ENCODE data around the gene TRAF1.
"Not testable (repeated sequence)": the region's sequence is repeated elsewhere in the genome, so short reads cannot be mapped to it uniquely, and the experiment has no call there.

TRAF1 gene

GRCh38 chr9:120926397-120926928, at the start of gene TRAF1:
TSS of gene TRAF1 (minus strand) at chr9:120926796. CDS start at chr9:120926075, 721 bp downstream.
- no peak for DNase-seq
- in situ Hi-C loops (cut with HindIII; ENCODE audit: low pct_ligation_motif_present, low pct_unique_long_range_greater_than_20kb, low sequenced_read_pairs) = no loop called here

- DNase-seq = no peak
- in situ Hi-C loops (cut with HindIII; ENCODE audit: low pct_ligation_motif_present, low pct_unique_long_range_greater_than_20kb, low sequenced_read_pairs) = no loop called here
Observed at GRCh38 chr9:120974921-120975320, 48.3 kb upstream of the TRAF1 start.

- in situ Hi-C loops (cut with HindIII; ENCODE audit: low pct_ligation_motif_present, low pct_unique_long_range_greater_than_20kb, low sequenced_read_pairs) = no loop called here
- DNase-seq = no peak
Observed at GRCh38 chr9:120974181-120974580, 47.6 kb upstream of the TRAF1 start.

GRCh38 chr9:120971938-120972337, 45.3 kb upstream of the TRAF1 start:
- in situ Hi-C loops (cut with HindIII; ENCODE audit: low pct_ligation_motif_present, low pct_unique_long_range_greater_than_20kb, low sequenced_read_pairs) = no loop called here
- DNase-seq = no peak

- in situ Hi-C loops (cut with HindIII; ENCODE audit: low pct_ligation_motif_present, low pct_unique_long_range_greater_than_20kb, low sequenced_read_pairs); DNase-seq: not testable (repeated sequence)
Observed at GRCh38 chr9:120971471-120971870, 44.9 kb upstream of the TRAF1 start.

- no peak for DNase-seq
- in situ Hi-C loops (cut with HindIII; ENCODE audit: low pct_ligation_motif_present, low pct_unique_long_range_greater_than_20kb, low sequenced_read_pairs) = no loop called here
Observed at GRCh38 chr9:120970244-120970643, 43.6 kb upstream of the TRAF1 start.

GRCh38 chr9:120966013-120966369, 39.4 kb upstream of the TRAF1 start:
- in situ Hi-C loops (cut with HindIII; ENCODE audit: low pct_ligation_motif_present, low pct_unique_long_range_greater_than_20kb, low sequenced_read_pairs) = no loop called here
- DNase-seq = no peak

- in situ Hi-C loops (cut with HindIII; ENCODE audit: low pct_ligation_motif_present, low pct_unique_long_range_greater_than_20kb, low sequenced_read_pairs) = no loop called here
- no peak for DNase-seq
Observed at GRCh38 chr9:120965344-120966012, 38.9 kb upstream of the TRAF1 start.

GRCh38 chr9:120961936-120962335, 35.3 kb upstream of the TRAF1 start:
- in situ Hi-C loops (cut with HindIII; ENCODE audit: low pct_ligation_motif_present, low pct_unique_long_range_greater_than_20kb, low sequenced_read_pairs) = no loop called here
- no peak for DNase-seq

GRCh38 chr9:120960001-120960400, 33.4 kb upstream of the TRAF1 start:
- no peak for DNase-seq
- in situ Hi-C loops (cut with HindIII; ENCODE audit: low pct_ligation_motif_present, low pct_unique_long_range_greater_than_20kb, low sequenced_read_pairs) = no loop called here

GRCh38 chr9:120956862-120957261, 30.3 kb upstream of the TRAF1 start:
- no peak for DNase-seq
- in situ Hi-C loops (cut with HindIII; ENCODE audit: low pct_ligation_motif_present, low pct_unique_long_range_greater_than_20kb, low sequenced_read_pairs) = no loop called here

- no peak for DNase-seq
- in situ Hi-C loops (cut with HindIII; ENCODE audit: low pct_ligation_motif_present, low pct_unique_long_range_greater_than_20kb, low sequenced_read_pairs) = no loop called here
Observed at GRCh38 chr9:120951960-120952618, 25.5 kb upstream of the TRAF1 start.

- DNase-seq = no peak
- in situ Hi-C loops (cut with HindIII; ENCODE audit: low pct_ligation_motif_present, low pct_unique_long_range_greater_than_20kb, low sequenced_read_pairs) = no loop called here
Observed at GRCh38 chr9:120950421-120951388, 24.1 kb upstream of the TRAF1 start.

GRCh38 chr9:120949290-120949689, 22.7 kb upstream of the TRAF1 start:
- in situ Hi-C loops (cut with HindIII; ENCODE audit: low pct_ligation_motif_present, low pct_unique_long_range_greater_than_20kb, low sequenced_read_pairs) = no loop called here
- DNase-seq = no peak

GRCh38 chr9:120948824-120949223, 22.2 kb upstream of the TRAF1 start:
- in situ Hi-C loops (cut with HindIII; ENCODE audit: low pct_ligation_motif_present, low pct_unique_long_range_greater_than_20kb, low sequenced_read_pairs) = no loop called here

GRCh38 chr9:120947222-120947621, 20.6 kb upstream of the TRAF1 start:
- DNase-seq = no peak
- in situ Hi-C loops (cut with HindIII; ENCODE audit: low pct_ligation_motif_present, low pct_unique_long_range_greater_than_20kb, low sequenced_read_pairs) = no loop called here

More at GRCh38 chr9:120948824-120949223, 22.2 kb upstream of the TRAF1 start:
- no peak for DNase-seq

GRCh38 chr9:120946259-120946658, 19.7 kb upstream of the TRAF1 start:
- in situ Hi-C loops (cut with HindIII; ENCODE audit: low pct_ligation_motif_present, low pct_unique_long_range_greater_than_20kb, low sequenced_read_pairs) = no loop called here
- DNase-seq = no peak

GRCh38 chr9:120944948-120945347, 18.4 kb upstream of the TRAF1 start:
- DNase-seq = no peak
- in situ Hi-C loops (cut with HindIII; ENCODE audit: low pct_ligation_motif_present, low pct_unique_long_range_greater_than_20kb, low sequenced_read_pairs) = no loop called here

- DNase-seq = no peak
- in situ Hi-C loops (cut with HindIII; ENCODE audit: low pct_ligation_motif_present, low pct_unique_long_range_greater_than_20kb, low sequenced_read_pairs) = no loop called here
Observed at GRCh38 chr9:120944434-120944843, 17.8 kb upstream of the TRAF1 start.
